Embryonic facial prominence (tissue), 1 donor: ENCODE measurements around the gene CD247.

Experiments
- DNase-seq: peaks from one replicate; pipeline ENCODE4 v3.0.0-alpha.2; 2016; ENCODE audit errors: extremely low spot score

The CD247 gene

GRCh38 chr1:167512046-167512654 is 6.2 kb downstream of the CD247 start:
- DNase-seq = no peak

- no peak for DNase-seq
Measured at GRCh38 chr1:167511374-167511986, 6.8 kb downstream of the CD247 start.

GRCh38 chr1:167510881-167511280 is 7.4 kb downstream of the CD247 start:
- DNase-seq = no peak

- DNase-seq = no peak
Measured at GRCh38 chr1:167510244-167510643, 8.1 kb downstream of the CD247 start.

- DNase-seq = no peak
Measured at GRCh38 chr1:167509587-167509986, 8.7 kb downstream of the CD247 start.

- DNase-seq = no peak
Measured at GRCh38 chr1:167507719-167508118, 10.6 kb downstream of the CD247 start.

GRCh38 chr1:167504467-167504827 is 13.9 kb downstream of the CD247 start:
- no peak for DNase-seq

- DNase-seq = no peak
Measured at GRCh38 chr1:167503626-167504466, 14.5 kb downstream of the CD247 start.

- DNase-seq = no peak
Measured at GRCh38 chr1:167502719-167503462, 15.4 kb downstream of the CD247 start.

- DNase-seq = no peak
Measured at GRCh38 chr1:167502192-167502551, 16.2 kb downstream of the CD247 start.

GRCh38 chr1:167501515-167502191 is 16.7 kb downstream of the CD247 start:
- DNase-seq = no peak

- no peak for DNase-seq
Measured at GRCh38 chr1:167500283-167500860, 18.0 kb downstream of the CD247 start.

GRCh38 chr1:167499664-167500101 is 18.6 kb downstream of the CD247 start:
- no peak for DNase-seq

- DNase-seq = no peak
Measured at GRCh38 chr1:167499106-167499505, 19.2 kb downstream of the CD247 start.

GRCh38 chr1:167496797-167497619 is 21.3 kb downstream of the CD247 start:
- no peak for DNase-seq

- no peak for DNase-seq
Measured at GRCh38 chr1:167493372-167493771, 25.0 kb downstream of the CD247 start.

- DNase-seq = no peak
Measured at GRCh38 chr1:167492481-167492910, 25.8 kb downstream of the CD247 start.

- no peak for DNase-seq
Measured at GRCh38 chr1:167491586-167492461, 26.5 kb downstream of the CD247 start.

GRCh38 chr1:167490765-167491164 is 27.6 kb downstream of the CD247 start:
- DNase-seq = no peak
